WTC11 (cell line): Measurements from ENCODE around the gene TBL1X. TPM values are rescaled to one million over a fixed set of nuclear protein-coding genes. Genes with fewer than 3 reads are reported as not detected.

Source experiments
- ATAC-seq: fragments of 200-7000 bp; cut with Tn5 transposase; 2 replicates; pipeline ENCODE4 v1.10.0; 2021; ENCODE audit warnings: mild to moderate bottlenecking, moderate library complexity
- CTCF ChIA-PET: fragments of 300-600 bp; sonication (Branson Sonifier 250); formaldehyde crosslinking; loops from one replicate; lab custom pipeline; 2021; ENCODE audit warnings: antibody characterized with exemption; lab: Charles Lee
- POLR2A ChIA-PET: fragments of 350-600 bp; sonication (Branson Sonifier 250); formaldehyde crosslinking; loops from one replicate; lab custom pipeline; 2021; ENCODE audit warnings: antibody characterized with exemption; lab: Charles Lee
- DNase-seq: peaks from one replicate; pipeline ENCODE4 v3.0.0; 2021; ENCODE audit warnings: low spot score
- H3K27ac Mint-ChIP-seq: 2 replicates; pipeline ENCODE4 v1.8.0; 2021; ENCODE audit warnings: mixed read lengths
- H3K27me3 Mint-ChIP-seq: 2 replicates; pipeline ENCODE4 v1.8.0; 2021; ENCODE audit warnings: low read depth, mild to moderate bottlenecking, moderate library complexity, mixed read lengths
- H3K36me3 Mint-ChIP-seq: 2 replicates; pipeline ENCODE4 v1.8.0; 2021; ENCODE audit warnings: mixed read lengths
- H3K4me1 Mint-ChIP-seq: 2 replicates; pipeline ENCODE4 v1.8.0; 2022; ENCODE audit warnings: mixed read lengths
- H3K4me3 Mint-ChIP-seq: 2 replicates; pipeline ENCODE4 v1.8.0; 2021; ENCODE audit warnings: mild to moderate bottlenecking, moderate library complexity, mixed read lengths
- H3K9me3 Mint-ChIP-seq: 2 replicates; pipeline ENCODE4 v1.8.0; 2021; ENCODE audit warnings: mixed read lengths
- TEAD1 ChIP-seq: sonication (generic); formaldehyde crosslinking; IDR thresholded peaks from 2 replicates; pipeline ENCODE4 v1.8.0; 2022; ENCODE audit warnings: mild to moderate bottlenecking, missing genetic modification reagents
- total RNA-seq: library from RNA; stranded (reverse); gene quantifications from 3 replicates; pipeline ENCODE4 v1.2.3, GENCODE V29; 2021
- TF ChIP-seq, protein P1 (sequence below): fragments of 250-450 bp; sonication (Bioruptor Pico); IDR thresholded peaks from 2 replicates; pipeline ENCODE4 v1.8.0; 2021; ENCODE audit warnings: mild to moderate bottlenecking

The TBL1X gene
- total RNA-seq, 1 experiment from 2014 or later: 27.7 TPM

DNA sequence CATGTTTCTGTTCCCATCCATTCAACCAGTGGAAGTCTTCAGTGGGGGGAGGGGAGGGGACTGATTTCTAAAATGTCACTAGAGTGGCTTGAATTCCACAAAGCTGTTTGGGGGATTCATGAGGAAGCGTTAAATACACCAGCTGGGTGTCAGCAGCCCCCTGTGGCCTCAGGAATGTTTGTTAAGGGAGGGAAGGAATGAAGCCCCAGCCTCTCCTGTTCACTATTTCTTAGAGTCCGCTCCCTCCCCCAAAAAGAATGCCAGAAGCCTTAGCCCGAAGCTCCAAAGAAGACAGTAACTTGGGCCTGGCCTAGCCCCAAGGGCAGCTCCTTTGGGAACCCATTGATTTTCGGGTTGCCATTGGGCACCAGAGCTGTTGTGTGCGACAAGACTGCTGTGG is 324.7 kb downstream of the TBL1X start:
- H3K36me3 Mint-ChIP-seq: no peaks in the 10 kb centered on the region
- ChIA-PET POLR2A (no interaction called here), CTCF (interaction anchor here (0.9 to 1.6 kb wide), 2 partner anchors 66 to 89 kb away, joined by 3 to 6 read pairs; no protein-coding TSS in a partner anchor)
- ATAC-seq (peak; percentile 35), DNase-seq (peak; percentile 42)
- TF ChIP-seq TEAD1 (CRISPR knock-in tag): 0 out of 2 replicates have a peak, but pooled peaks have one; percentile 26
- TF ChIP-seq, protein P1, sequence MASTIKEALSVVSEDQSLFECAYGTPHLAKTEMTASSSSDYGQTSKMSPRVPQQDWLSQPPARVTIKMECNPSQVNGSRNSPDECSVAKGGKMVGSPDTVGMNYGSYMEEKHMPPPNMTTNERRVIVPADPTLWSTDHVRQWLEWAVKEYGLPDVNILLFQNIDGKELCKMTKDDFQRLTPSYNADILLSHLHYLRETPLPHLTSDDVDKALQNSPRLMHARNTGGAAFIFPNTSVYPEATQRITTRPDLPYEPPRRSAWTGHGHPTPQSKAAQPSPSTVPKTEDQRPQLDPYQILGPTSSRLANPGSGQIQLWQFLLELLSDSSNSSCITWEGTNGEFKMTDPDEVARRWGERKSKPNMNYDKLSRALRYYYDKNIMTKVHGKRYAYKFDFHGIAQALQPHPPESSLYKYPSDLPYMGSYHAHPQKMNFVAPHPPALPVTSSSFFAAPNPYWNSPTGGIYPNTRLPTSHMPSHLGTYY (CRISPR knock-in tag): no peak
- 0 out of 2 replicates have a peak, but pooled peaks cover 5% of the 10 kb centered on the region for H3K27me3 Mint-ChIP-seq
- peak overlapping the region; percentile 86 for H3K4me3 Mint-ChIP-seq
- H3K9me3 Mint-ChIP-seq: no peaks in the 10 kb centered on the region
- peaks cover 42% of the 10 kb centered on the region for H3K4me1 Mint-ChIP-seq
- H3K27ac Mint-ChIP-seq: peak overlapping the region; percentile 84
